NCI-H460 (cell line): ENCODE results near the gene CD53. TPM values are rescaled to one million over a fixed set of nuclear protein-coding genes. Genes with fewer than 3 reads are reported as not detected.

ENCODE experiments used
- DNase-seq: peaks from one replicate; pipeline ENCODE4 v3.0.0-alpha.2; 2016; ENCODE audit warnings: low read depth; ENCODE audit errors: extremely low read depth
- total RNA-seq: library from RNA; depleted of rRNA; stranded (reverse); fragments of >200 nt; shearing (Covaris generic); gene quantifications from 2 replicates; pipeline ENCODE4 v1.2.3, GENCODE V29; 2014

CD53 gene
- total RNA-seq, 1 experiment from 2014 or later, result not detected

GRCh38 chr1:110875216-110875731 is 2.3 kb downstream of the CD53 start:
- DNase-seq, result no peak

GRCh38 chr1:110876748-110877341 is 3.9 kb downstream of the CD53 start:
- DNase-seq, result no peak

GRCh38 chr1:110877364-110877763 is 4.4 kb downstream of the CD53 start:
- DNase-seq, result no peak

GRCh38 chr1:110877776-110878175 is 4.8 kb downstream of the CD53 start:
- no peak for DNase-seq

- no peak for DNase-seq
These were observed 5.6 kb downstream of the CD53 start for GRCh38 chr1:110878591-110878990.

- no peak for DNase-seq
These were observed 6.0 kb downstream of the CD53 start for GRCh38 chr1:110878993-110879392.

GRCh38 chr1:110879758-110880606 is 7.0 kb downstream of the CD53 start:
- no peak for DNase-seq

GRCh38 chr1:110880708-110881374 is 7.9 kb downstream of the CD53 start:
- DNase-seq, result no peak

- DNase-seq, result no peak
These were observed 15.1 kb downstream of the CD53 start for GRCh38 chr1:110888049-110888448.

GRCh38 chr1:110888641-110889040 is 15.7 kb downstream of the CD53 start:
- DNase-seq, result no peak

GRCh38 chr1:110890474-110891196 is 17.7 kb downstream of the CD53 start:
- no peak for DNase-seq

- DNase-seq, result no peak
These were observed 21.1 kb downstream of the CD53 start for GRCh38 chr1:110893908-110894490.

- no peak for DNase-seq
These were observed 23.1 kb downstream of the CD53 start for GRCh38 chr1:110896090-110896489.

GRCh38 chr1:110897681-110898080 is 24.7 kb downstream of the CD53 start:
- DNase-seq, result no peak

- no peak for DNase-seq
These were observed 25.9 kb downstream of the CD53 start for GRCh38 chr1:110898734-110899457.

GRCh38 chr1:110899458-110899843 is 26.5 kb downstream of the CD53 start:
- DNase-seq, result no peak

GRCh38 chr1:110902820-110903463 is 30.0 kb downstream of the CD53 start:
- no peak for DNase-seq

- no peak for DNase-seq
These were observed 31.0 kb downstream of the CD53 start for GRCh38 chr1:110903853-110904500.

GRCh38 chr1:110912784-110913183 is 39.8 kb downstream of the CD53 start:
- DNase-seq, result no peak
